Effector memory CD4-positive, alpha-beta T cell (primary cell): Measurements from ENCODE around the gene PPM1J.
A peak's percentile ranks its signal among the peaks of the same experiment; 100 is the strongest.

Experiments
- DNase-seq, 3 donors: peaks; one replicate each; pipeline ENCODE4 v3.0.0-alpha.2; 2020
- H3K27ac ChIP-seq: 2 replicates; pipeline ENCODE4 v1.7.0; 2013; ENCODE audit warnings: mild to moderate bottlenecking, low read length, moderate library complexity; ENCODE audit not compliant: insufficient read depth, poor library complexity, severe bottlenecking
- H3K27me3 ChIP-seq: replicated peaks from 2 replicates; pipeline ENCODE4 v1.7.0; 2013; ENCODE audit warnings: mild to moderate bottlenecking, low read length; ENCODE audit not compliant: insufficient read depth, control insufficient read depth, poor library complexity, severe bottlenecking
- H3K36me3 ChIP-seq: 2 replicates; pipeline ENCODE4 v1.7.0; 2013; ENCODE audit warnings: mild to moderate bottlenecking, low read length, moderate library complexity; ENCODE audit not compliant: control insufficient read depth, insufficient read depth
- H3K4me1 ChIP-seq: 2 replicates; pipeline ENCODE4 v1.7.0; 2013; ENCODE audit warnings: low read length, mild to moderate bottlenecking; ENCODE audit not compliant: control insufficient read depth, insufficient read depth, poor library complexity, severe bottlenecking
- H3K4me3 ChIP-seq: 2 replicates; pipeline ENCODE4 v1.7.0; 2013; ENCODE audit warnings: low read length, low read depth, mild to moderate bottlenecking; ENCODE audit not compliant: insufficient read depth, poor library complexity, severe bottlenecking
- H3K9me3 ChIP-seq: 2 replicates; pipeline ENCODE4 v1.7.0; 2013; ENCODE audit warnings: mild to moderate bottlenecking, low read length, moderate library complexity; ENCODE audit not compliant: control insufficient read depth

The PPM1J gene

GRCh38 chr1:112674986-112675727 is 40.0 kb downstream of the PPM1J start:
- H3K4me3 ChIP-seq = peak overlapping the region; percentile 95
- H3K27me3 ChIP-seq = no peaks in the 10 kb centered on the region
- peaks cover 19% of the 10 kb centered on the region for H3K4me1 ChIP-seq
- H3K36me3 ChIP-seq = no peaks in the 10 kb centered on the region
- peak in 2 of 3 donors; percentile 5 to 24 for DNase-seq
- peak overlapping the region; percentile 79 for H3K27ac ChIP-seq
- H3K9me3 ChIP-seq = no peaks in the 10 kb centered on the region

GRCh38 chr1:112674440-112674985 is 40.6 kb downstream of the PPM1J start, which contains the start of gene MOV10:
TSS of gene MOV10 (plus strand) at chr1:112674659. CDS start at chr1:112674913, 254 bp downstream.
- DNase-seq = peak; percentile 35 to 46 (median 40)
- H3K27ac ChIP-seq = peak within 1 kb of the TSS; percentile 79
- H3K36me3 ChIP-seq = peaks cover 5% of the 10 kb centered on the region

GRCh38 chr1:112673592-112674439 is 41.3 kb downstream of the PPM1J start:
- H3K9me3 ChIP-seq = no peaks in the 10 kb centered on the region
- H3K4me1 ChIP-seq = peaks cover 19% of the 10 kb centered on the region

More at GRCh38 chr1:112674440-112674985, 40.6 kb downstream of the PPM1J start, which contains the start of gene MOV10:
- Histone ChIP-seq H3K4me1 (peaks cover 19% of the 10 kb centered on the region), H3K27me3 (no peaks in the 10 kb centered on the region), H3K9me3 (no peaks in the 10 kb centered on the region), H3K4me3 (peak within 1 kb of the TSS; percentile 95)

GRCh38 chr1:112672842-112673241 is 42.3 kb downstream of the PPM1J start:
- no peak overlapping the region for H3K4me3 ChIP-seq
- H3K36me3 ChIP-seq = peaks cover 14% of the 10 kb centered on the region
- peaks cover 19% of the 10 kb centered on the region for H3K4me1 ChIP-seq
- H3K27me3 ChIP-seq = no peaks in the 10 kb centered on the region
- DNase-seq = no peak
- no peak overlapping the region for H3K27ac ChIP-seq
- H3K9me3 ChIP-seq = no peaks in the 10 kb centered on the region

More at GRCh38 chr1:112673592-112674439, 41.3 kb downstream of the PPM1J start:
- Histone ChIP-seq H3K27me3 (no peaks in the 10 kb centered on the region), H3K36me3 (peaks cover 11% of the 10 kb centered on the region), H3K27ac (peak overlapping the region; percentile 79), H3K4me3 (peak overlapping the region; percentile 95)
- no peak for DNase-seq

- Histone ChIP-seq H3K27me3 (no peaks in the 10 kb centered on the region), H3K9me3 (no peaks in the 10 kb centered on the region), H3K27ac (no peak overlapping the region), H3K4me1 (peaks cover 19% of the 10 kb centered on the region), H3K4me3 (no peak overlapping the region), H3K36me3 (peaks cover 20% of the 10 kb centered on the region)
- DNase-seq = no peak
Measured at GRCh38 chr1:112672009-112672408, 43.1 kb downstream of the PPM1J start.

- DNase-seq = no peak
- Histone ChIP-seq H3K4me1 (no peaks in the 10 kb centered on the region), H3K27ac (no peak overlapping the region), H3K27me3 (no peaks in the 10 kb centered on the region), H3K36me3 (peaks cover 47% of the 10 kb centered on the region), H3K9me3 (no peaks in the 10 kb centered on the region), H3K4me3 (no peak overlapping the region)
Measured at GRCh38 chr1:112666946-112667345, 48.2 kb downstream of the PPM1J start.

- no peaks in the 10 kb centered on the region for H3K9me3 ChIP-seq
Measured at GRCh38 chr1:112665857-112666256, 49.3 kb downstream of the PPM1J start.

More at GRCh38 chr1:112665857-112666256, 49.3 kb downstream of the PPM1J start:
- H3K4me3 ChIP-seq = no peak overlapping the region
- no peak overlapping the region for H3K27ac ChIP-seq
- no peak for DNase-seq
- no peaks in the 10 kb centered on the region for H3K27me3 ChIP-seq
- no peaks in the 10 kb centered on the region for H3K4me1 ChIP-seq
- H3K36me3 ChIP-seq = peaks cover 58% of the 10 kb centered on the region
